Measurements from ENCODE around the gene VWF.

- TF ChIP-seq CTCF (IDR thresholded peaks at IDR 0.05; ENCODE audit: low read depth, low read length) (no peak), EZH2phosphoT487 (IDR thresholded peaks at IDR 0.05; ENCODE audit: low read depth) (no peak)
Measured at GRCh38 chr12:5946388-5946787, 178.1 kb downstream of the VWF start.
